DMS114 treated with DMSO at 0.1 percent for 48 hours (cell line): ENCODE data around the gene ZNF780A.
"Not testable (repeated sequence)": the region's sequence is repeated elsewhere in the genome, so short reads cannot be mapped to it uniquely, and the experiment has no call there.

ENCODE experiments used
- DNase-seq: peaks from one replicate; lab custom pipeline; 2025; ENCODE audit not compliant: unreplicated experiment; lab: John Stamatoyannopoulos, UW

ZNF780A gene

DNA sequence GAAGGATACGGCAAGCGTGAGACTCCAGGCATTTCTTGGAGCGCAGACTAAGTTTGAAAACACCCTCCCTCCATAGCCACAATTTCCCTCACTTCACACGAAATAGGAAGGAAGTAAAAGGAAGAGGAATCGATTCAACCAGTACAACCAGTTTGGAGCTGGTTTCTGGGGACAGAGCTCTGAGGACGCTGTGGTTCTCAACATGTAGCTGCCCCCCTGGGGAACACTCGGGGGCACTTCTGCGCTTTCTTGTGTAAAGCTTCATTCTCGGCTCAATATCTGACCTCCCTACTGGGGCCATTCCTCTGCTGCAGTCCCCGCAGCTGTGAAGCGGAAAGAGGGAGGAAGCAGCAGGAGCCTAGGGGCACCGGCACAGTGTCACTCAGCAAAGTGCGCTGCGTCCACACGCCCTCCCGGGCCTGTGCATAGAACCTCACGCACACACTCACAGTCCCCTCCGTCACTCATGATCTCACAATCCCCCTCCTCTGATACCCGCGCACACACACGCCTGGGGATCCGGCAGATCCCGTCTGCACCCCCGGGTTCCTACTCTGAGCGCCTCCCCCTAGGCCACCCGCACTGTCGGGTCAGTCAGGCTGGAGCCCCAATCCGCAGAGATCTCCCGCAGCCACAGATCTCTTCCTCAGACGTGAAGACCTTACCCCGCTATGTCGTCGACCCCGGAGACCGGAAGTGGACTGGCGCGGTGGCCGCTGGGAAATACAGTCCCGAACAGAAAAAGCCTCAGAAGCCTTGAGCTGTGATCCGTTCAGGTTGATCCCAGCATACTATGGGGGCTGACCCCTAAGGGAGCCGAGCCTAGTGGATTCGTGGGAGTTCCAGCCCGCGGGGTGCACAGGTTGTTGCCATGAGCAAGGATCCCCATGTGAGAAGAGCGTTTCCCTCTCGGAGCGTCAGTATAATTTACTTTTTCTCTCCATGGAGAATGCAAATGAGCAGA, at the start of gene ZNF780A:
TSS of gene ZNF780A (minus strand) at position 703 of the 964 bp plus-strand sequence. CDS start 6,190 bp downstream, outside the sequence.
- DNase-seq, result peak; percentile 81

DNA sequence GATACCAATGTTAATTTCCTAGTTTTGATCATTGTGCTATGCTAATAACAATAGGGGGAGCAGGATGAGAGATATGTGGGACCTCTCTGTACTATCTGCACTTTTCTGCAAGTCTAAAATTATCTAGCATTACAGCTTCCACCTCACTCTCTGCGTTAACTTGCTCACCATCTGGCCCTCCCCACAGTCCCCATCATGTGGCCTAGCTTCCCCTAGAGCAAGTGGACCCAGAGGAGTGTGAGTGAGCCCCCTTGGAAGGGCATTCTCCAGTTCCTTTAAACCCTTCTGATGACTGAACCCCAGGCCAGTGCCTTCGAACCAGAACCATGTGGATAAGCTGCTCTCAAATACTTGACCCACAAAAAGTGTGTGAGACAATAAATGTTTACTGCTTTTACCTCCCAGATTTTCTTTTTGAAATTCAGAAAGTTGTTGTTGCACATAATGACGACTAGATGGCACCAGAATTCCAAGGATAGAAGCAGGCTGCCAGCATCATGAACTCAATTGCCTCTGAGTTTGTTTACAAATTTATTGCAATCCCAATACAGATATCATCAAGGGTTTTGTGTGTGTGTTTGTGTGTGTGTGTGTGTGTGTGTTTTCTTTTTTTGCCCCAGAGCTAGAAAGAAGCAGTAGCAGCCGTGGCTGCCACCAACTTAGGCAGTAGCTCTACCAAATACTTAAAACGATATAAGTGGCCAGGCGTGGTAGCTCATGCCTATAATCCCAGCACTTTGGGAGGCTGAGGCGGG, 49.0 kb upstream of the ZNF780A start:
- peak; percentile 75 for DNase-seq

DNA sequence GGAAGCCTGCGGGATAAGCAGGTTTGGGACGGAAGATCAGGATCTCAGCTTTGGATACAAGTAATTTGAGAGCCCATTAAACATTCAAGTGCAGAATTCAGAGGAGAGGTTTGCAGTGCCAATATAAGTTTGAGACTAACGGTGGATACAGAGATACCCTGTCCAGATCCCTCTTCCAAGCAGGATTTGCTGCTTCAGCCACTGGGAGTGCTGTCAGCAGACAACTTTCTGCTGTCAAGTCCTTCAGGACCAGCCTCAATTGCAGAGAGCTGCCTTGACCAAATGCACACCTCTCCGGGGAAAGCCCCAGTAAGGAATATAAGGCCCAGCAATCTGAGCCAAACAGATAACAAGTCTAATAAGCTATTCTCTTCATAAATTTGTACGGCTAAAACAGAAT, 46.1 kb upstream of the ZNF780A start:
- no peak for DNase-seq

DNA sequence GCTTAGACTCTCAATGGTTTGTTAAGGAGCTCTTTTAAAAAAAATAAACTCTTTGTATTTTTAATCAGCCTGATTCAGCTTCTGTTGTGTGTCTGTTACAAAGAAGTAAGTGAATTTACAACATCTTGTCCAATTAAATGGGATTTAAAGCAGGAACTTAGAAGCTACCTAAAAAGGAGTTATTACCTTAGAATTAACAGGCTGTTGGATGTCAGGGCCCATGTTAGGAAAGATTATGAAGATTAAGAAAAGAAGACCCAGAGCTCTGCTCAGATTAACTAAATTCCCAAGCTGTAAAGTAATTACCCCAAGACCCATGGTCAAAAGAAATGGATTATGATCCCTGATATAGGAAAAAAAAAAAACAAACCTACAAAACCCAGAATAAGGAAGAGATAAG, 44.1 kb upstream of the ZNF780A start:
- DNase-seq, result no peak

DNA sequence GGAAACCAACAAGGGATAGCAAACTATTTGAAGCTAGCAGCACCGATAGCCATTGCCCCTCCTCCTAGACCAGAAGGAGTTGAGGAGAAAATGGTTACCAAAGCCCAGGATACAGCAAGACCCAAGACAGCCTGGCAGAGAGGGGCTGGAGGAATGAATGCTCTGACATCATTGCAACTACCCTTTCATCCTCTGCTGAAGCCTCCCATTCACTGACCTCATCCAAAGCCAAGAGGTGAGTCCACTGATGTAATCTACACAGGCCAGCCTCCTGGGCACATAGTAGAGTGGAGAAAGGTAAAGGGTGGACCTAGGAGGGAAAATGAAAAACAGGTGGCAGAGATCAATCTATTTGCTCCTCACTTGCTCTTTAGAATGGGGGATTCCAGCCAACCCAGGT, 42.7 kb upstream of the ZNF780A start:
- no peak for DNase-seq

DNA sequence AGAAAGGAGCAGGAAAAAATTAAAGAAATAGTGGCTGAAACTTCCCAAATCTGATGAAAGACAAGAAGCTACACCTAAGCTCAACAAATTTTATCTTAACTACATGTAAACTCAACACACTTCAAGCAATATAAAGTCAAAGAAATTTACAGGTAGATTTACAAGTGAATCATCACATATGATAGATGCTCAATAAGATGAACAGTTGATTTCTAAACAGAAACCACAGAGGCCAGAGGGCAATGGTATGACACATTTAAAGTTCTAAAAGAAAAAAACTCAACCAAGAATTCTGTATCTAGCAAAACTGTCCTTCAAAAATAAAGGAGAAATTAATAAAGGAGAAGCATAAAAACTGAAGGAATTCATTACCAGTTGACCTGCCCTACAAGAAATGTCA, 39.3 kb upstream of the ZNF780A start:
- no peak for DNase-seq

DNA sequence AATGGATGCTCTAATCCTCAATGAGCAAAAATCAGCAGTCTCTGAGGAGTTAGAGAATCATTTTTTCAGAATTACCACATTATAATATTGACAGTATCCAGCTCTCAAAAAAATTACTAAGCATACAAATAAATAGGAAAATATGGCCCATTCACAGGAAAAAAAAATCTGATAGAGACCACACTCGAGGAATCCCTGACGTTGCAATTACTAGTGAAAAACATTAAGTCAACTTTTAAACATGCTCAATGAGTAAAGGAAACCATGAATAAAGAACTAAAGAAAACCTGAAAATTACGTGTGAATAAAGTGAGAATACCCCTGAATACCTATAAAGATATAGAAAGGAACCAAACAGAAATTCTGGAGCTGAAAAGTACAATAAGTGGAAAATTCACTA, 38.7 kb upstream of the ZNF780A start:
- DNase-seq, result no peak

DNA sequence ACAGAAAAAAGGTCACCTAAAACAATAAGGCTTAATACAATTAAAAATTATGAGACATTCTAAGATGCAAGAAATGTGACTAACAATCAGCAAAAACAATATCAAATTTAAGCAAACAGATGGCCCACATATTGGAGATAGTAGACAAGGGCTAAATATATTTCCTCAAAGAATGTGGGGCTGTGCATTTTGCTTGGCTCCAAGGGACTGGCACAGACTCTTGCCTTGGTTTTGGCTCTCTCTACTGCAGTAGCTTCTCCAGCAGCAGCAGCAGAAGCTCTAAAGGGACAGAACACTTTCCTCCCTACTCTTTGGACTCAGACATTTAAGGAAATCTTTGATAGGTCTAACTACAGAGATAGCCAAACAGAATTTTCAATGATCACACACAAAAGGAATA, 38.2 kb upstream of the ZNF780A start:
- no peak for DNase-seq

DNA sequence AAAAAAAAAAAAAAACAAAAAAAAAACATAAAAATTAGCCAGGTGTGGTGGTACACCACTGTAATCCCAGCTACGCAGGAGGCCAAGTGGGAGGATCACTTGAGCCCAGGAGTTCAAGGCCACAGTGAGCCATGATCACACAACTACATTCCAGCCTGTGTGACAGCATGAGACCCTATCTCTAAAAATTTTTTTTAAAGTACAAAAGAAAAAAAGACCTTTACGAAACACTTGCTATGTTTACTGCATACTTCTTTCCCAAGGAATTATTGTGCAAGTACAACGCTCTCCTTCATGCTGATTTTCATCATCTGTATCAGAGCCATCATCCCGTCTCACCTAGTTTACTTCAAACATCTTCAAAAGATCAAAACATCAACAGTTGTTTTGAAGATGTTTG, 28.6 kb upstream of the ZNF780A start:
- no peak for DNase-seq

DNA sequence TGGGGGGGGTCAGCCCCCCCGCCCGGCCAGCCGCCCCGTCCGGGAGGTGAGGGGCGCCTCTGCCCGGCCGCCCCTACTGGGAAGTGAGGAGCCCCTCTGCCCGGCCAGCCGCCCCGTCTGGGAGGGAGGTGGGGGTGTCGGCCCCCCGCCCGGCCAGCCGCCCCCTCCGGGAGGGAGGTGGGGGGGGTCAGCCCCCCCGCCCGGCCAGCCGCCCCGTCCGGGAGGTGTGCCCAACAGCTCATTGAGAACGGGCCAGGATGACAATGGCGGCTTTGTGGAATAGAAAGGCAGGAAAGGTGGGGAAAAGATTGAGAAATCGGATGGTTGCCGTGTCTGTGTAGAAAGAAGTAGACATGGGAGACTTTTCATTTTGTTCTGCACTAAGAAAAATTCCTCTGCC, 27.9 kb upstream of the ZNF780A start:
- not testable (repeated sequence) for DNase-seq

DNA sequence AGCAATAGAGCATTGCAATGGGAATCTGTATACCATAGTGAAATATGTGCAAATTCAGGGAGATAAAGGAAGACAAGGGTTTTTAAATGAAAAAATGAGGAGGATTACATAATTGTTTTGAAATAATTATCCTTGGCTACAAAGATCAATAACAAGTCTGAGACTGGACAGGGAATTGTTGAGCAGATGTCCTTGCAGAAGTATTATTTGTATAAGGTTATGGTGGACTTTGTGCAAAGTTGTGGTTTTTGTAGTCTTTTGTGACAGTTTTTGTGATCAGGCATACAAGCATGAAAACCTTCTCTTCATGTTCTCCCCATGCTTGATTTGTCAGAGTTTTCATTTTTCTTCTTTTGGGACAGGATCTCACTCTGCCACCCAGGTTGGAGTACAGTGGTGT, 25.3 kb upstream of the ZNF780A start:
- DNase-seq, result no peak

DNA sequence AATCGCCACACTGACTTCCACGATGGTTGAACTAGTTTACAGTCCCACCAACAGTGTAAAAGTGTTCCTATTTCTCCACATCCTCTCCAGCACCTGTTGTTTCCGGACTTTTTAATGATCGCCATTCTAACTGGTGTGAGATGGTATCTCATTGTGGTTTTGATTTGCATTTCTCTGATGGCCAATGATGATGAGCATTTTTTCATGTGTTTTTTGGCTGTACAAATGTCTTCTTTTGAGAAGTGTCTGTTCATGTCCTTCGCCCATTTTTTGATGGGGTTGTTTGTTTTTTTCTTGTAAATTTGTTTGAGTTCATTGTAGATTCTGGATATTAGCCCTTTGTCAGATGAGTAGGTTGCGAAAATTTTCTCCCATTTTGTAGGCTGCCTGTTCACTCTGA, 23.4 kb upstream of the ZNF780A start:
- DNase-seq, result not testable (repeated sequence)

DNA sequence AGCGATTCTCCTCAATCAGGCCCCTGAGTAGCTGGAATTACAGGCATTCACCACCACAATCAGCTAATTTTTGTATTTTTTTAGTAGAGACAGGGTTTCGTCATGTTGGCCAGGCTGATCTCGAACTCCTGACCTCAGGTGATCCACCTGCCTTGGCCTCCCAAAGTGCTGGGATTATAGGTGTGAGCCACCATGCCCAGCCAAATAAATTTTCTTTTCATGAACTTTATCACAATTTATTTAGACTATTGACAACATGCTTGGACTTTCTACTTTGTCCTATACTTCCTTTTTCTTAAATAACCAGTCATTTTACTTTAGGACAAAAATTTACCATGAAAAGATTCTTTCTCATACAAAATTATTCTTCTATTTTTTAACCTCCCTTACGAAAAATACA, 21.5 kb upstream of the ZNF780A start:
- DNase-seq, result peak; percentile 16

DNA sequence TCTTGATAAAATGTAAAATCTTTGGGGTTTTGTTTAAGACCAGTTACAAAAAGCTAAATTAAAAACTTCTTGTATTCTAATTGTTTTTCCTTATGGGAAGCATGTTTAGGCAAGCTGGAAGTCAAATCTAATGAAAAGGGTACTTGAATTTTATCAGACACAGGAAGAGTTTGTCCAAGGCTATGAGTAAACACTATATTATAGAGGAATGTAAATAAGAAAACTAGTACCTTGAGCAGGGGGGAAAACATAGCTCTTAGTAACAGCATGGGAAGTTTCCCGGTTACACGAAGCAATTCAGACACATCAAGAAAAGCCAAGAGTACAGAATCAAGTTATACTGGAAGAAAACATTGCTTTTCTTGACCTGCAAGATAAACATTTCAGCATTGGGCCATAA, 19.8 kb upstream of the ZNF780A start:
- no peak for DNase-seq

DNA sequence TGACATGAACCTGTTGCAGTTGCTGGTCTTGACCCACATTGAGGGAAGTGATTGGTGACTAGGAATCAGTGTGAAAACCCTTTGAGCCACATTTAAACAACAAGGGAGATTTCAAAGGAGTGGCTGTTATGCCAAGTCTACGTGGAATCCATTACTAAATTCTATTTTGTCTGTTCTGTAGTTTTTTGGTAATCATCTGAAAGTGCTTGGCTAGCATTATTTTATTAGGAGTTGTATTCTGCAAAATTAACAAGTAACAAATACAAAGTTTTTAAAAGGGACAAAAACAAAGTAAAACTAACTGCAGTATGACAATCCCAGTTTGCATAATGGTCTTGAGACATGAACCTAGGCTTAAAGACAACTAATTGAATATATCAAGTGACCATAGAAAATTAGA, 14.0 kb upstream of the ZNF780A start:
- DNase-seq, result no peak

DNA sequence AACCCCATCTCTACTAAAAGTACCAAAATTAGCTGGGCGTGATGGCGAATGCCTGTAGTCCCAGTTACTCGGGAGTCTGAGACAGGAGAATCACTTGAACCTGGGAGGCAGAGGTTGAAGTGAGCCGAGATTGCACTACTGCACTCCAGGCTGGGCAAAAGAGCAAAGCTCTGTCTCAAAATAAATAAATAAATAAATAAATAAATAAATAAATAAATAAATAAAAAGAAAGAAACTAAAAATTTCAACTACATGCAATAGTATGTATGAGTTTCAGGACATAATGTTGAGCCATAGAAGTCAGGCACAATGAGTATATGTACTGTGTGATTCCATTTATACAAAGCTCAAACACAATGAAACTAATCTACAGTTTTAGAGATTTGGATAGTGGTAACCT, 12.9 kb upstream of the ZNF780A start:
- DNase-seq, result no peak

DNA sequence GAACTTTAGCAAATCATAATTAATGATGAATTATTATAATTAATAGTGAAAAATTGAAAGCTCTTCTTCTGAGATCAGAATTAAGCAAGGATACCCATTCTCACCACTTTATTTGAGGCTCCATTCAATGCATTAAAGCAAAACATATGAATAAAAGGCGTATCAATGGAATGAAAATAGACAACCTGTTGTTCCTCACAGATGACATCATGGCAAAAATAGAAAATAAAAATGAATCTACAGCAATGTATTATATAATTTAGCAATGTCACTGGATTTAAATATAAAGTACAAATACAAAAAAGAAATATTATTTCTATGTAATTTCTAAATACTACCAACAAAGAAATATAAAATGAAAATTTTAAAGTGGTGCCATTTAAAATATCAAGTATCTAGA, 11.1 kb upstream of the ZNF780A start:
- no peak for DNase-seq

DNA sequence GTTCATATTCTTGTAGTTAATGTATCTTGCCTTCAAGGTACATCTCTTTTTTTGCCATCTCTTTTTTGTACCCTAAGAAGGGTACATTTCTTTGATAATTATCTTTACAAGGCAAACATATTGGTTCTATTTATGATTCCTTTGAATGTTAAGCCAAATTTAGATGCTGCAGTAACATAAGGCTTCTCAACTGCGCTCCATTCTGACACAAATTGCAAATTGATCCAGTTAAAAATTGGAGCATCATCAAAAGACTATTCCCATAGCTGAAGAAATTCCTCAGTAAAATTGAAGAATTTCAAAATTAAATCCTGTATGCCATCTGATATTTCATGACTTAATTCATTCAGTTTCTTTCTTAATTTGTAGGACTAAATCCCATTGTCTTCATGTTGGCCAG, 2.7 kb upstream of the ZNF780A start:
- DNase-seq, result no peak

DNA sequence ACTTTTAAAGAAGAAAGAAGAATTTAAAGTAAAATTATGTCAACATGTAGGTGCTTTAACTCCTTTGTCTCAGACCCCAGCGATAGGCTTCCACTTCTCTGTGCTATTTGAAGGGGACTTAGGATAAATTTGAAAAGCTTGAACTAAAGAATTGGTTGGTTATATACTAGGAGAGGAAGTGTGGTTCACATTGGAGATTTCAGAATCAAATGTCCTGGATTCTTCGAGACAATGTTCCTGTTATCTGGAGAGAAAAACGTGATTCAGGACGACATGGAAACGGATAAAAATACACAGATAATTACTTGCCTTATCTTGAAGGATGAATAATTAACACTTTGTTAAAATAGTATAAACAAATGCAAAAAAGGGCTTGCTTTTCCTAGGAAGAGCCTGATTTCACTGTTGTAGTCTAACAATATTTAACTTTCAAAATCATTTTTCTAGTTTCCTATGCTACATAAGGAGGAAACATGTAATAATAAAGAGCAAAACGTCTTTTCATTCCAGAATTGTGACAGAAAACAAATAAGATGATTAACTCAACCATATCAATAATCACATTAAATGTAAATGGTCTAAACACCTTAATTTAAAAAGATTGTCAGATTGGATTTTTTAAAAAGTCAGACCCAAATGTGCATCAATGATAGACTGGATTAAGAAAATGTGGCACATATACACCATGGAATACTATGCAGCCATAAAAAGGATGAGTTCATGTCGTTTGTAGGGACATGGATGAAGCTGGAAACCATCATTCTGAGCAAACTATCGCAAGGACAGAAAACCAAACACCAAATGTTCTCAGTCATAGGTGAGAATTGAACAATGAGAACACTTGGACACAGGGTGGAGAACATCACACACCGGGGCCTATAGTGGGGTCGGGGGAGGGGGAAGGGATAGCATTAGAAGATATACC, 724 bp upstream of the ZNF780A start:
- DNase-seq, result no peak

DNA sequence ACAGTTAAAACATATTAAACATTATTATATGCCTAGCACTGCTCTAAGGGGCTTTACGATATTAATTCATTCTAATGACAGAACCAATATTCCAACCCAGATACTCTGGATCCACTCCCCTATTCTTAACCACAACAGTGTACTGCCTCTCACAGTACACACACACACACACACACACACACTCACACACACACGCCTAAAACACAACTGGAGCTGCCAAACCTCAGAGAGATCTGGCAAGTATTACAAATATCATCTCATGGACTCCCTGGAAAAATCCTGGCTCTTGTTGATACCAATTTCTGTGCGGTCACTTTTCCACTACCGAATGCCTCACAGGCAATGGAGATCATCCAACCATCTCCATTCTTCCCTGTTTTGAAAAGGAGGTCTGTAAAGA, 1.3 kb downstream of the ZNF780A start:
- DNase-seq, result no peak
